Right lung (tissue), 5 donors: ENCODE data around the gene SCFD2. TPM values are rescaled to one million over a fixed set of nuclear protein-coding genes. Genes with fewer than 3 reads are reported as not detected.
A peak's percentile ranks its signal among the peaks of the same experiment; 100 is the strongest.
"Not testable (repeated sequence)": the region's sequence is repeated elsewhere in the genome, so short reads cannot be mapped to it uniquely, and the experiment has no call there.

Experiments
- DNase-seq, 2 donors: peaks; one replicate each; pipeline ENCODE4 v3.0.0-alpha.2; 2013
- polyA plus RNA-seq, 5 donors: library from polyadenylated mRNA; unstranded; fragments of 120-200 nt; gene quantifications; one replicate each; pipeline versions ENCODE4 v1.2.1 to v1.2.3, GENCODE V29; 2013; ENCODE audit warnings: inconsistent platforms in 1 of 5, low replicate concordance in 1 of 5; ENCODE audit not compliant: insufficient read length in 5 of 5, insufficient read depth in 1 of 5

Gene SCFD2
- polyA plus RNA-seq, 5 donors, result 10.6 to 14.1 (median 13.5) TPM

GRCh38 chr4:53267026-53267425, 98.8 kb downstream of the SCFD2 start:
- DNase-seq, result no peak

GRCh38 chr4:53255986-53256385, 109.9 kb downstream of the SCFD2 start:
- not testable (repeated sequence) for DNase-seq

- DNase-seq, result no peak
Observed at GRCh38 chr4:53240573-53240972, 125.3 kb downstream of the SCFD2 start.

GRCh38 chr4:53238352-53238751, 127.5 kb downstream of the SCFD2 start:
- not testable (repeated sequence) for DNase-seq

GRCh38 chr4:53237811-53238210, 128.1 kb downstream of the SCFD2 start:
- DNase-seq, result not testable (repeated sequence)

- DNase-seq, result not testable (repeated sequence)
Observed at GRCh38 chr4:53236624-53237023, 129.2 kb downstream of the SCFD2 start.

GRCh38 chr4:53235547-53235946, 130.3 kb downstream of the SCFD2 start:
- DNase-seq, result no peak

- no peak for DNase-seq
Observed at GRCh38 chr4:53234669-53235068, 131.2 kb downstream of the SCFD2 start.

- no peak for DNase-seq
Observed at GRCh38 chr4:53234111-53234510, 131.8 kb downstream of the SCFD2 start.

- no peak for DNase-seq
Observed at GRCh38 chr4:53233114-53233795, 132.6 kb downstream of the SCFD2 start.

GRCh38 chr4:53232371-53232770, 133.5 kb downstream of the SCFD2 start:
- no peak for DNase-seq

- DNase-seq, result no peak
Observed at GRCh38 chr4:53228036-53228435, 137.8 kb downstream of the SCFD2 start.

GRCh38 chr4:53227451-53227850, 138.4 kb downstream of the SCFD2 start:
- no peak for DNase-seq

GRCh38 chr4:53221832-53222480, 143.9 kb downstream of the SCFD2 start:
- no peak for DNase-seq

GRCh38 chr4:53219148-53219547, 146.7 kb downstream of the SCFD2 start:
- DNase-seq, result not testable (repeated sequence)

- no peak for DNase-seq
Observed at GRCh38 chr4:53208753-53209152, 157.1 kb downstream of the SCFD2 start.

- DNase-seq, result no peak
Observed at GRCh38 chr4:53205970-53206369, 159.9 kb downstream of the SCFD2 start.

GRCh38 chr4:53199356-53199755, 166.5 kb downstream of the SCFD2 start:
- DNase-seq, result no peak

GRCh38 chr4:53197772-53198142, 168.1 kb downstream of the SCFD2 start:
- DNase-seq, result no peak

- peak in 1 of 2 donors; percentile 81 for DNase-seq
Observed at GRCh38 chr4:53196882-53197771, 168.7 kb downstream of the SCFD2 start.

GRCh38 chr4:53195815-53196661, 169.8 kb downstream of the SCFD2 start:
- DNase-seq, result peak in 1 of 2 donors; percentile 65

GRCh38 chr4:53194727-53195126, 171.1 kb downstream of the SCFD2 start:
- DNase-seq, result no peak
